Thyroid gland (tissue), 4 donors: ENCODE results near the gene MAK.

Source experiments
- POLR2A ChIP-seq, 2 donors: fragments of 450-650 bp; IDR thresholded peaks; one replicate each; pipeline ENCODE4 v1.6.1; 2017; ENCODE audit warnings: antibody characterized with exemption in 2 of 2, mild to moderate bottlenecking in 2 of 2, moderate library complexity in 1 of 2
- TF ChIP-seq, protein P1 (sequence below), 6 experiments: fragments of 200-600 bp in 3 of 6; fragments of 450-650 bp in 3 of 6; sonication (generic) in 3 of 6; IDR thresholded peaks; one replicate each; pipeline ENCODE4 v1.5.1; 2016 to 2019; ENCODE audit warnings: antibody characterized with exemption in 6 of 6, mild to moderate bottlenecking in 2 of 6, inconsistent platforms in 1 of 6, moderate library complexity in 1 of 6

DNA sequence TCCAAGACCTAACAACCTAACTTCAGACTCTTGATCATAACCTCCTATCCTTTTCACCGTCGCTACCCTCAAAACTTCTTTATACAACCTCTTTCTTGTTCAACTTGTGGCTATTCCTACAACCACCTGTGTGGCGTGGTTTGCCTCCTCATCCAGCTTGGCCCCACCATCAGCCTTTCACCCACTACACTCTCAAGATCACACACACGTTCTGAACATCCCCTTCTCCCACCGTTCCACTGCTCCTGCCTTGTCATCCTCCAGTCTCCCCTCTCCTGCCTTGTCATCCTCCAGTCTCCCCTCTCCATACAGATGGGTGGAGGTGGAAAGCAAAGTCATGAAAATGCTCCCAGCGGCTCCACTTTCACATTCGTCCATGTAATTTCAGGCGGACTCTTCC lies 14.0 kb downstream of the MAK start:
- no peak for TF ChIP-seq POLR2A (IDR thresholded peaks at IDR 0.05)
- TF ChIP-seq, protein P1, sequence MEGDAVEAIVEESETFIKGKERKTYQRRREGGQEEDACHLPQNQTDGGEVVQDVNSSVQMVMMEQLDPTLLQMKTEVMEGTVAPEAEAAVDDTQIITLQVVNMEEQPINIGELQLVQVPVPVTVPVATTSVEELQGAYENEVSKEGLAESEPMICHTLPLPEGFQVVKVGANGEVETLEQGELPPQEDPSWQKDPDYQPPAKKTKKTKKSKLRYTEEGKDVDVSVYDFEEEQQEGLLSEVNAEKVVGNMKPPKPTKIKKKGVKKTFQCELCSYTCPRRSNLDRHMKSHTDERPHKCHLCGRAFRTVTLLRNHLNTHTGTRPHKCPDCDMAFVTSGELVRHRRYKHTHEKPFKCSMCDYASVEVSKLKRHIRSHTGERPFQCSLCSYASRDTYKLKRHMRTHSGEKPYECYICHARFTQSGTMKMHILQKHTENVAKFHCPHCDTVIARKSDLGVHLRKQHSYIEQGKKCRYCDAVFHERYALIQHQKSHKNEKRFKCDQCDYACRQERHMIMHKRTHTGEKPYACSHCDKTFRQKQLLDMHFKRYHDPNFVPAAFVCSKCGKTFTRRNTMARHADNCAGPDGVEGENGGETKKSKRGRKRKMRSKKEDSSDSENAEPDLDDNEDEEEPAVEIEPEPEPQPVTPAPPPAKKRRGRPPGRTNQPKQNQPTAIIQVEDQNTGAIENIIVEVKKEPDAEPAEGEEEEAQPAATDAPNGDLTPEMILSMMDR (IDR thresholded peaks at IDR 0.05), result no peak
